ENCODE results near the gene AANAT.

The AANAT gene

DNA sequence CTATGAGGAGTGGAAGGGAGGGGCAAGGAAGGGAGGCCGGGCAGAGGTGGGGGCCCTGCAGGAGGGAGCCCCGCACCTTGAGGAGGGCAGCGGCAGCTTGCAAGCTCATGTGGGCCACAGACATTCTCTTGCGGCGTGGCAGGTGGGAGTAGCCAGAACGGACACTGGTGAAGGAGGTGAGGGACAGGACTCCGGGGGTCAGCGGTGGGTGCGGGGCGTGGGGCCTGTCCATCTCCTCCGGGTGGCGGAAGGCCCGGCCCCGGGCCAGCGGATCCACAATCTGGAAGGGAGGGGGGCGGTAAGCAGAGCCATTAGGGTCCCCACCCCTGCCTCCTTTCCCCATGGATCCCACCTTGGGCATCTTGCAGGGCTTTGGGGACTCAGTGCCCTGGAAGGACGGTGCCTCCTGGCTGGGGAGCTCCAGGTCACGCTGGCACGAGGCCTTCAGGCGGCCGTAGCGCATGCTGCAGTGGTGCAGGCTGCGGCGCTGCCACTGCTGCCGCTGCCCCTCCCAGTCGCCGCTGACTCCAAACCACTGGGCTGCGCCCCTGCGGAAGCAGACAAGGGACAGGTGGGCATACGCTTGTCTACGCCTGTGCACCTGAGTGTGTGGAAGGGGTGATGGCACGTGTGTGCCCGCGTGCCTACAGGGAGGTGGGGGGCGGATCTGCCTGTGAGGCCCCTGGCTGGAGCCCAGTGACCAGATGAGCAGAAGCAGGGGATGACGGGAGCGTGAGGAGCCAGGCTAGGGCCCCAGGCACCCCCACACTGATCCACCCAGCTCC, 11.5 kb downstream of the AANAT start:
- TF ChIP-seq RAD21 (IDR thresholded peaks at IDR 0.05; ENCODE audit: low read depth) (no peak), TAF1 (IDR thresholded peaks at IDR 0.05; ENCODE audit: low read depth) (no peak), EP300 (IDR thresholded peaks at IDR 0.05; ENCODE audit: borderline replicate concordance) (no peak), NFIC (IDR thresholded peaks at IDR 0.05) (no peak)
- TF ChIP-seq, protein P1, sequence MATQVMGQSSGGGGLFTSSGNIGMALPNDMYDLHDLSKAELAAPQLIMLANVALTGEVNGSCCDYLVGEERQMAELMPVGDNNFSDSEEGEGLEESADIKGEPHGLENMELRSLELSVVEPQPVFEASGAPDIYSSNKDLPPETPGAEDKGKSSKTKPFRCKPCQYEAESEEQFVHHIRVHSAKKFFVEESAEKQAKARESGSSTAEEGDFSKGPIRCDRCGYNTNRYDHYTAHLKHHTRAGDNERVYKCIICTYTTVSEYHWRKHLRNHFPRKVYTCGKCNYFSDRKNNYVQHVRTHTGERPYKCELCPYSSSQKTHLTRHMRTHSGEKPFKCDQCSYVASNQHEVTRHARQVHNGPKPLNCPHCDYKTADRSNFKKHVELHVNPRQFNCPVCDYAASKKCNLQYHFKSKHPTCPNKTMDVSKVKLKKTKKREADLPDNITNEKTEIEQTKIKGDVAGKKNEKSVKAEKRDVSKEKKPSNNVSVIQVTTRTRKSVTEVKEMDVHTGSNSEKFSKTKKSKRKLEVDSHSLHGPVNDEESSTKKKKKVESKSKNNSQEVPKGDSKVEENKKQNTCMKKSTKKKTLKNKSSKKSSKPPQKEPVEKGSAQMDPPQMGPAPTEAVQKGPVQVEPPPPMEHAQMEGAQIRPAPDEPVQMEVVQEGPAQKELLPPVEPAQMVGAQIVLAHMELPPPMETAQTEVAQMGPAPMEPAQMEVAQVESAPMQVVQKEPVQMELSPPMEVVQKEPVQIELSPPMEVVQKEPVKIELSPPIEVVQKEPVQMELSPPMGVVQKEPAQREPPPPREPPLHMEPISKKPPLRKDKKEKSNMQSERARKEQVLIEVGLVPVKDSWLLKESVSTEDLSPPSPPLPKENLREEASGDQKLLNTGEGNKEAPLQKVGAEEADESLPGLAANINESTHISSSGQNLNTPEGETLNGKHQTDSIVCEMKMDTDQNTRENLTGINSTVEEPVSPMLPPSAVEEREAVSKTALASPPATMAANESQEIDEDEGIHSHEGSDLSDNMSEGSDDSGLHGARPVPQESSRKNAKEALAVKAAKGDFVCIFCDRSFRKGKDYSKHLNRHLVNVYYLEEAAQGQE (IDR thresholded peaks at IDR 0.05; ENCODE audit: low read depth) = no peak

DNA sequence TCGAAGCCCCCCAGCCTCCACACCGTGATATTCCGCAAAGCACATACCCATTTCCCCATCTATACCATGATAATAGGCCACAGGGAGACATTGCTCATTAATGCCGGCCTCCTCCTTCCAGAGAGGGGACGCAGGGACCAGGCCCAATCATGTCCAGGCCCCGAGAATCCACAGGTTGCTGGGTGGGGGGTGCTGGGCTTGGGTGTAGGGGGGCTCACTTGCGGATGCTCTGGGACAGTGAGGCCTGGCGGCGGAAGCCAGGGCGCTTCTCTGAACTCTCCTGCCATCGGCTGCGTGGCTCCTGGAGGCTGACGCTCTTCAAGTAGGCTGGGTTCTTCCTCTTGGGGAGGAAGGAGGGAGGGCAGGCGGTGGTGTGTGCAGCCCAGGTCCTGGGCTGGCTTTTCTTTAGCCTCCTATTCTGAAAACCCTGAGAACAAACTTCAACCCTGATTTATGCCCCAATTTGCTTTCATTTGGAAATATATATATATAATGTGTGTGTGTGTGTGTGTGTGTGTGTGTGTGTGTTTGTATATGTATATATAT, 12.2 kb downstream of the AANAT start:
- no peak for TF ChIP-seq NFIC (IDR thresholded peaks at IDR 0.05)
- TF ChIP-seq CREB1 (IDR thresholded peaks at IDR 0.05; ENCODE audit: low read depth) = no peak
- TF ChIP-seq, protein P2, sequence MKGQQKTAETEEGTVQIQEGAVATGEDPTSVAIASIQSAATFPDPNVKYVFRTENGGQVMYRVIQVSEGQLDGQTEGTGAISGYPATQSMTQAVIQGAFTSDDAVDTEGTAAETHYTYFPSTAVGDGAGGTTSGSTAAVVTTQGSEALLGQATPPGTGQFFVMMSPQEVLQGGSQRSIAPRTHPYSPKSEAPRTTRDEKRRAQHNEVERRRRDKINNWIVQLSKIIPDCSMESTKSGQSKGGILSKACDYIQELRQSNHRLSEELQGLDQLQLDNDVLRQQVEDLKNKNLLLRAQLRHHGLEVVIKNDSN (IDR thresholded peaks at IDR 0.05) = no peak
- TF ChIP-seq ZBTB7A (IDR thresholded peaks at IDR 0.05; ENCODE audit: low read depth) = no peak
- TF ChIP-seq TAF1 (IDR thresholded peaks at IDR 0.05; ENCODE audit: low read depth) = no peak
- no peak for TF ChIP-seq EP300 (IDR thresholded peaks at IDR 0.05; ENCODE audit: borderline replicate concordance)
- TF ChIP-seq, protein P1 (IDR thresholded peaks at IDR 0.05; ENCODE audit: low read depth) = no peak
- TF ChIP-seq TCF12 (IDR thresholded peaks at IDR 0.05; ENCODE audit: low read depth) = no peak
- TF ChIP-seq CEBPB (IDR thresholded peaks at IDR 0.05) = no peak
- no peak for TF ChIP-seq FOXM1 (IDR thresholded peaks at IDR 0.05; ENCODE audit: borderline replicate concordance, low read depth)
- no peak for TF ChIP-seq TEAD4 (IDR thresholded peaks at IDR 0.05)
- no peak for TF ChIP-seq EGR1 (IDR thresholded peaks at IDR 0.05)
- no peak for TF ChIP-seq RAD21 (IDR thresholded peaks at IDR 0.05; ENCODE audit: low read depth)
- no peak for TF ChIP-seq YY1 (IDR thresholded peaks at IDR 0.05; ENCODE audit: low read depth)
- TF ChIP-seq, protein P3, sequence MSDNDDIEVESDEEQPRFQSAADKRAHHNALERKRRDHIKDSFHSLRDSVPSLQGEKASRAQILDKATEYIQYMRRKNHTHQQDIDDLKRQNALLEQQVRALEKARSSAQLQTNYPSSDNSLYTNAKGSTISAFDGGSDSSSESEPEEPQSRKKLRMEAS (IDR thresholded peaks at IDR 0.05) = no peak

DNA sequence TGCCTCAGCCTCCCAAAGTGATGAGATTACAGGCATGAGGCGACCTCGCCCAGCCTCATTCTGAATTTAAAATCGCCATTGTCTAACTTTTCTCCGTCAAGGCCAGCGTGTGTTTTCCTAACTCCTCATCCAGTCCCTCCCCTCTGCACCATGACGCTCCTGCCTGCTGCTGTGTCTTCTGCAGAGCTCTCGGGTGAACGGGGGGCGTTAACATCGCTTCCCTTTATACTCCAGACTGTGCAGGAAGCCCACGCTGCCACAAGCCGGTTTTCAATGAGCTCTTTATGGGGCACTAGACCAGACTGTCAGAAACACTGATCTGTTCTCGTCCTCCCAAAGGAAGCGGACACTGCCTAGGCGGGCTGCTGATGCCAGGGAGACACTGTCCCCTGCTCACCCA, 13.2 kb downstream of the AANAT start:
- TF ChIP-seq TCF12 (IDR thresholded peaks at IDR 0.05; ENCODE audit: low read depth) = no peak
- TF ChIP-seq TEAD4 (IDR thresholded peaks at IDR 0.05) = no peak
- no peak for TF ChIP-seq YY1 (IDR thresholded peaks at IDR 0.05; ENCODE audit: low read depth)
- no peak for TF ChIP-seq CREB1 (IDR thresholded peaks at IDR 0.05; ENCODE audit: low read depth)
- TF ChIP-seq, protein P2 (IDR thresholded peaks at IDR 0.05) = no peak
- TF ChIP-seq TAF1 (IDR thresholded peaks at IDR 0.05; ENCODE audit: low read depth) = no peak
- TF ChIP-seq CEBPB (IDR thresholded peaks at IDR 0.05) = no peak
- no peak for TF ChIP-seq FOXM1 (IDR thresholded peaks at IDR 0.05; ENCODE audit: borderline replicate concordance, low read depth)
- TF ChIP-seq, protein P3 (IDR thresholded peaks at IDR 0.05) = no peak
- TF ChIP-seq ZBTB7A (IDR thresholded peaks at IDR 0.05; ENCODE audit: low read depth) = no peak
- no peak for TF ChIP-seq NFIC (IDR thresholded peaks at IDR 0.05)
- no peak for TF ChIP-seq EP300 (IDR thresholded peaks at IDR 0.05; ENCODE audit: borderline replicate concordance)
- TF ChIP-seq, protein P1 (IDR thresholded peaks at IDR 0.05; ENCODE audit: low read depth) = no peak
- no peak for TF ChIP-seq EGR1 (IDR thresholded peaks at IDR 0.05)
- TF ChIP-seq RAD21 (IDR thresholded peaks at IDR 0.05; ENCODE audit: low read depth) = no peak

DNA sequence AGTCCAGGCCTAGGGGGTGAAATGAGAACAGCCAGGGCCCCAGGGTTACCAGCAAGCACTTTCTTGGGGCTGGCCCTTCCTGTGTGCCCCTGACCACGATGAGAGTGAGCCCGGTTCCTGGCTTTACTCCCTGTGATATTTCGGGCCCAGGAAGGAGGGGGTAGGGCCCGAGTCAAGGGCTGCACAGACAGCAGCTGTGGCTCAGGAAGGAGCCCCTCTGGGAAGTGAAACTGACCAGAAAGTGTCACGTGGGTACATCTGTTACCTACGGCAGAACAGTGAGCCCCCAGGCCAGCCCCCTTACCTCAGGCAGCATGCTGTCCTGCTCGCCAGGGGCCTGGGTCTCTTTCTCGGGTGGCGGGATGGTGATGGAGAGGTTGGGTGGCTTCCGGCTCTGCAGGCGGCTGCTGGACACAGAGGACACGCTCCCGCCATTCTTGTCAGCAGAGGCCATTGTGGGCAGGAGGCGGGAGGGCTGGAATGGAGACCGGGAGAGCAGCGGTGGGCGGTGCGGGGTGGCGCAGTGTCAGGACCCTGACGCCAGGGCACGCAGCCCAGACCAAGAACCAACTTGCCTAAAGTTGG, 13.8 kb downstream of the AANAT start:
- TF ChIP-seq TEAD4 (IDR thresholded peaks at IDR 0.05) (no peak), YY1 (IDR thresholded peaks at IDR 0.05; ENCODE audit: low read depth) (no peak), ZBTB7A (IDR thresholded peaks at IDR 0.05; ENCODE audit: low read depth) (no peak), FOXM1 (IDR thresholded peaks at IDR 0.05; ENCODE audit: borderline replicate concordance, low read depth) (no peak), CREB1 (IDR thresholded peaks at IDR 0.05; ENCODE audit: low read depth) (no peak), CEBPB (IDR thresholded peaks at IDR 0.05) (no peak), EGR1 (IDR thresholded peaks at IDR 0.05) (no peak), EP300 (IDR thresholded peaks at IDR 0.05; ENCODE audit: borderline replicate concordance) (no peak), RAD21 (IDR thresholded peaks at IDR 0.05; ENCODE audit: low read depth) (no peak), TAF1 (IDR thresholded peaks at IDR 0.05; ENCODE audit: low read depth) (no peak), NFIC (IDR thresholded peaks at IDR 0.05) (no peak), TCF12 (IDR thresholded peaks at IDR 0.05; ENCODE audit: low read depth) (no peak)
- TF ChIP-seq, protein P2 (IDR thresholded peaks at IDR 0.05) = no peak
- TF ChIP-seq, protein P1 (IDR thresholded peaks at IDR 0.05; ENCODE audit: low read depth) = no peak
- TF ChIP-seq, protein P3 (IDR thresholded peaks at IDR 0.05) = no peak

Data from Ishikawa (cell line).